HepG2 (cell line): ENCODE data around the gene ASGR1. TPM values are rescaled to one million over a fixed set of nuclear protein-coding genes. Genes with fewer than 3 reads are reported as not detected.
A peak's percentile ranks its signal among the peaks of the same experiment; 100 is the strongest.

Experiments
- ARNT2 ChIP-seq: sonication (generic); formaldehyde crosslinking; IDR thresholded peaks from 2 replicates; pipeline ENCODE4 v1.8.0; 2022; ENCODE audit warnings: mild to moderate bottlenecking, low read depth, missing genetic modification reagents, moderate library complexity
- CCDC6 ChIP-seq: sonication (generic); formaldehyde crosslinking; IDR thresholded peaks from 2 replicates; pipeline ENCODE4 v1.8.1; 2022; ENCODE audit warnings: mild to moderate bottlenecking, missing genetic modification reagents, moderate library complexity
- CHD2 ChIP-seq: IDR thresholded peaks from 2 replicates; pipeline ENCODE4 v1.6.1; 2011; ENCODE audit warnings: low read depth, low read length, improper control_type of control experiment
- DPF2 ChIP-seq: sonication (generic); formaldehyde crosslinking; IDR thresholded peaks from 2 replicates; pipeline ENCODE4 v1.4.0; 2020; ENCODE audit warnings: mild to moderate bottlenecking, low read depth, missing genetic modification reagents, borderline replicate concordance
- FOXA1 ChIP-seq, 2 experiments: fragments of 450-650 bp in 1 of 2; sonication (generic) in 1 of 2; formaldehyde crosslinking in 1 of 2; IDR thresholded peaks; 2 replicates each; pipeline versions ENCODE4 v1.4.0 to v1.6.1; 2016 to 2020; ENCODE audit warnings: missing genetic modification reagents in 1 of 2
- HBP1 ChIP-seq: IDR thresholded peaks from 2 replicates; pipeline ENCODE4 v1.6.1; 2016; ENCODE audit warnings: low read depth, control low read depth
- HDAC1 ChIP-seq: sonication (generic); formaldehyde crosslinking; IDR thresholded peaks from 2 replicates; pipeline ENCODE4 v1.5.1; 2020; ENCODE audit warnings: mild to moderate bottlenecking, missing genetic modification reagents
- HNRNPLL ChIP-seq: fragments of 200-400 bp; formaldehyde crosslinking; IDR thresholded peaks from 2 replicates; pipeline ENCODE4 v1.6.1; 2017; ENCODE audit warnings: mild to moderate bottlenecking, low read depth, low read length; ENCODE audit not compliant: poor library complexity, severe bottlenecking
- KLF12 ChIP-seq: sonication (generic); formaldehyde crosslinking; IDR thresholded peaks from 2 replicates; pipeline ENCODE4 v1.4.0; 2020; ENCODE audit warnings: missing genetic modification reagents, borderline replicate concordance
- KLF9 ChIP-seq: IDR thresholded peaks from 2 replicates; pipeline ENCODE4 v1.6.1; 2016; ENCODE audit warnings: low read depth
- MEIS1 ChIP-seq: sonication (generic); formaldehyde crosslinking; IDR thresholded peaks from 2 replicates; pipeline ENCODE4 v1.9.0; 2021; ENCODE audit warnings: mild to moderate bottlenecking, missing genetic modification reagents, moderate library complexity, borderline replicate concordance
- PREB ChIP-seq: sonication (generic); formaldehyde crosslinking; IDR thresholded peaks from 2 replicates; pipeline ENCODE4 v1.4.0; 2020; ENCODE audit warnings: missing genetic modification reagents
- RFXAP ChIP-seq: sonication (generic); formaldehyde crosslinking; IDR thresholded peaks from 2 replicates; pipeline ENCODE4 v1.4.0; 2020; ENCODE audit warnings: missing genetic modification reagents, borderline replicate concordance
- SATB2 ChIP-seq: sonication (generic); formaldehyde crosslinking; IDR thresholded peaks from 2 replicates; pipeline ENCODE4 v1.5.0; 2020; ENCODE audit warnings: missing genetic modification reagents
- SNAI1 ChIP-seq: sonication (generic); formaldehyde crosslinking; IDR thresholded peaks from 2 replicates; pipeline ENCODE4 v1.5.0; 2020; ENCODE audit warnings: mild to moderate bottlenecking, missing genetic modification reagents, borderline replicate concordance
- SP4 ChIP-seq: sonication (generic); formaldehyde crosslinking; IDR thresholded peaks from 2 replicates; pipeline ENCODE4 v1.8.1; 2023; ENCODE audit warnings: mild to moderate bottlenecking, missing genetic modification reagents
- TERF1 ChIP-seq: sonication (generic); formaldehyde crosslinking; IDR thresholded peaks from 2 replicates; pipeline ENCODE4 v1.8.0; 2022; ENCODE audit warnings: mild to moderate bottlenecking, missing genetic modification reagents, moderate library complexity
- ZNF138 ChIP-seq: sonication (generic); formaldehyde crosslinking; IDR thresholded peaks from 2 replicates; pipeline ENCODE4 v1.5.0; 2020; ENCODE audit warnings: mild to moderate bottlenecking, low read depth, missing genetic modification reagents
- ZNF18 ChIP-seq: sonication (generic); formaldehyde crosslinking; IDR thresholded peaks from 2 replicates; pipeline ENCODE4 v1.8.0; 2022; ENCODE audit warnings: mild to moderate bottlenecking, missing genetic modification reagents; ENCODE audit not compliant: insufficient replicate concordance
- ZNF329 ChIP-seq: sonication (generic); formaldehyde crosslinking; IDR thresholded peaks from 2 replicates; pipeline ENCODE4 v1.9.0; 2021; ENCODE audit warnings: low read depth, mild to moderate bottlenecking, missing genetic modification reagents
- ZNF703 ChIP-seq: sonication (generic); formaldehyde crosslinking; IDR thresholded peaks from 2 replicates; pipeline ENCODE4 v1.5.1; 2020; ENCODE audit warnings: missing genetic modification reagents, mild to moderate bottlenecking, moderate library complexity, borderline replicate concordance
- polyA plus RNA-seq, 8 experiments: library from polyadenylated mRNA; depleted of rRNA in 3 of 8; stranded (reverse) in 7 of 8; unstranded in 1 of 8; fragments of >200 nt; fragmentation: Illumina TruSeq in 4 of 8; extraction: Trizol in 4 of 8; gene quantifications; 2 replicates each; pipeline versions ENCODE4 v1.2.1 to v1.2.3, GENCODE V29; 2011 to 2016; ENCODE audit warnings: low read depth in 4 of 8, missing spikeins in 1 of 8, mixed read lengths in 1 of 8; ENCODE audit not compliant: insufficient read depth in 1 of 8
- total RNA-seq, 5 experiments: library from RNA; depleted of rRNA; stranded (reverse); fragments of >200 nt; fragmentation: Illumina TruSeq; extraction: Trizol; gene quantifications; 2 replicates each; pipeline ENCODE4 v1.2.3, GENCODE V29; 2016; ENCODE audit warnings: low read depth in 1 of 5

Gene ASGR1
- total and polyA plus RNA-seq, 2 of the 13 experiments (the other 11 are each of a cell fraction or from before 2014, with no cell fraction given) = 353 to 796 TPM

GRCh38 chr17:7179317-7180254 is at the start of gene ASGR1 (continued):
- TF ChIP-seq PREB (CRISPR knock-in tag) (no peak), ARNT2 (peak; percentile 71; the same call in 1 of the 2 replicates), HBP1 (CRISPR knock-in tag) (no peak; the same call in 1 of the 2 replicates), KLF9 (CRISPR knock-in tag) (peak; percentile 52; the same call in 1 of the 2 replicates), RFXAP (peak; percentile 43; the same call in 1 of the 2 replicates), ZNF18 (CRISPR knock-in tag) (peak; percentile 49), DPF2 (CRISPR knock-in tag) (peak; percentile 25), HDAC1 (CRISPR knock-in tag) (peak; percentile 72), FOXA1 (IDR thresholded peaks at IDR 0.05) (no peak), FOXA1 (CRISPR knock-in tag; IDR thresholded peaks at IDR 0.05) (peak; percentile 86), ZNF138 (CRISPR knock-in tag) (peak; percentile 68; the same call in 1 of the 2 replicates), MEIS1 (CRISPR knock-in tag) (no peak; the same call in 1 of the 2 replicates), SP4 (0 out of 2 replicates have a peak, but pooled peaks have one; percentile 13), ZNF329 (peak; percentile 76; the same call in 1 of the 2 replicates), HNRNPLL (no peak), TERF1 (CRISPR knock-in tag) (no peak), SATB2 (CRISPR knock-in tag) (no peak; the same call in 1 of the 2 replicates), SNAI1 (CRISPR knock-in tag) (peak; percentile 67; the same call in 1 of the 2 replicates), CCDC6 (peak; percentile 51; the same call in 1 of the 2 replicates), ZNF703 (CRISPR knock-in tag) (peak; percentile 29; the same call in 1 of the 2 replicates), KLF12 (0 out of 2 replicates have a peak, but pooled peaks have one; percentile 56), CHD2 (peak; percentile 78; the same call in 1 of the 2 replicates)
